K562 (cell line): ENCODE data around the gene YIF1A. TPM values are rescaled to one million over a fixed set of nuclear protein-coding genes. Genes with fewer than 3 reads are reported as not detected.

Experiments used
- ATF3 ChIP-seq, 2 experiments: fragments of 450-650 bp in 1 of 2; sonication (generic) in 1 of 2; formaldehyde crosslinking in 1 of 2; IDR thresholded peaks in 1 of 2; conservative IDR thresholded peaks in 1 of 2; 2 replicates each; pipeline versions ENCODE4 v1.6.1 to v1.8.1; 2016 to 2023; ENCODE audit warnings: mild to moderate bottlenecking in 2 of 2, moderate library complexity in 2 of 2, inconsistent platforms in 1 of 2, missing genetic modification reagents in 1 of 2
- BCLAF1 ChIP-seq, 2 experiments: fragments of 450-650 bp in 1 of 2; IDR thresholded peaks; 2 replicates each; pipeline ENCODE4 v1.6.1; 2011 to 2017; ENCODE audit warnings: low read depth in 2 of 2, antibody characterized with exemption in 1 of 2, borderline replicate concordance in 1 of 2, low read length in 1 of 2, mild to moderate bottlenecking in 1 of 2, mixed read lengths in 1 of 2; ENCODE audit not compliant: control insufficient read depth in 1 of 2
- CREM ChIP-seq: IDR thresholded peaks from 2 replicates; pipeline ENCODE4 v1.6.1; 2014; ENCODE audit warnings: antibody characterized with exemption, low read depth
- HNRNPK ChIP-seq: fragments of 200-400 bp; formaldehyde crosslinking; IDR thresholded peaks from one replicate; pipeline ENCODE4 v1.6.1; 2018; ENCODE audit warnings: mild to moderate bottlenecking, low read depth, low read length; ENCODE audit not compliant: poor library complexity, severe bottlenecking
- HOXB6 ChIP-seq: fragments of 250-450 bp; sonication (Bioruptor Pico); IDR thresholded peaks from 2 replicates; pipeline ENCODE4 v1.5.1; 2022; ENCODE audit warnings: mild to moderate bottlenecking, borderline replicate concordance
- KLF13 ChIP-seq: fragments of 450-650 bp; IDR thresholded peaks from 2 replicates; pipeline ENCODE4 v1.6.1; 2016; ENCODE audit warnings: missing genetic modification characterization, low read depth, mild to moderate bottlenecking, missing compliant biosample characterization, moderate library complexity, borderline replicate concordance
- KLF16 ChIP-seq: IDR thresholded peaks from 2 replicates; pipeline ENCODE4 v1.6.1; 2016; ENCODE audit warnings: antibody characterized with exemption
- NCOA6 ChIP-seq: fragments of 450-650 bp; IDR thresholded peaks from 2 replicates; pipeline ENCODE4 v1.6.1; 2017; ENCODE audit warnings: mild to moderate bottlenecking
- PKNOX1 ChIP-seq: fragments of 450-650 bp; IDR thresholded peaks from 2 replicates; pipeline ENCODE4 v1.6.1; 2016
- PML ChIP-seq: IDR thresholded peaks from 2 replicates; pipeline ENCODE4 v1.6.1; 2012; ENCODE audit warnings: low read length, inconsistent platforms
- RERE ChIP-seq: sonication (generic); formaldehyde crosslinking; IDR thresholded peaks from 2 replicates; pipeline ENCODE4 v1.8.0; 2023; ENCODE audit warnings: missing genetic modification reagents, mild to moderate bottlenecking, borderline replicate concordance
- SETDB1 ChIP-seq: IDR thresholded peaks from one replicate; pipeline ENCODE4 v1.6.1; 2012; ENCODE audit warnings: low read length, control low read depth, inconsistent platforms
- TAF15 ChIP-seq: fragments of 200-400 bp; formaldehyde crosslinking; IDR thresholded peaks from 2 replicates; pipeline ENCODE4 v1.6.1; 2017; ENCODE audit warnings: mild to moderate bottlenecking, low read depth, low read length, moderate library complexity
- TAL1 ChIP-seq: fragments of 450-650 bp; IDR thresholded peaks from 2 replicates; pipeline ENCODE4 v1.6.1; 2016; ENCODE audit warnings: mild to moderate bottlenecking
- ZBTB26 ChIP-seq: fragments of 450-650 bp; formaldehyde crosslinking; IDR thresholded peaks from 2 replicates; pipeline ENCODE4 v1.4.0; 2022; ENCODE audit warnings: missing genetic modification characterization
- polyA plus RNA-seq, 8 experiments: library from polyadenylated mRNA; depleted of rRNA in 4 of 8; stranded (reverse) in 5 of 8; unstranded in 3 of 8; fragments of >200 nt; fragmentation: Nextera tagmentation in 2 of 8; fragmentation: Illumina TruSeq in 1 of 8; extraction: Ambion mirVana in 2 of 8; extraction: Trizol in 1 of 8; gene quantifications; 2 replicates each; pipeline versions ENCODE4 v1.2.1 to v1.2.3, GENCODE V29; 2011 to 2014; ENCODE audit warnings: inconsistent platforms in 1 of 8, missing spikeins in 1 of 8
- total RNA-seq, 7 experiments: library from RNA; depleted of rRNA in 6 of 7; stranded (reverse); fragments of >200 nt in 6 of 7; fragmentation: Illumina TruSeq in 2 of 7; extraction: Trizol in 2 of 7; gene quantifications; 2 replicates each; pipeline versions ENCODE4 v1.2.1 to v1.2.3, GENCODE V29; 2011 to 2021; ENCODE audit warnings: low replicate concordance in 1 of 7

The YIF1A gene
- total and polyA plus RNA-seq, 9 of the 15 experiments (the other 6 are each of a cell fraction or from before 2014, with no cell fraction given), result 8.6 to 121 (median 77.2) TPM

GRCh38 chr11:66311965-66312548 lies 23.1 kb upstream of the YIF1A start (continued):
- TF ChIP-seq RERE, result no peak; the same call in 1 of the 2 replicates
- no peak for TF ChIP-seq BCLAF1 (IDR thresholded peaks at IDR 0.05; ENCODE audit: borderline replicate concordance in 1 of 2, control insufficient read depth in 1 of 2, low read depth in 2 of 2, low read length in 1 of 2)
- TF ChIP-seq KLF16, result no peak
- TF ChIP-seq SETDB1, result no peak
- TF ChIP-seq HOXB6, result no peak
- no peak for TF ChIP-seq NCOA6
- TF ChIP-seq ATF3 (IDR thresholded peaks at IDR 0.05), result no peak
- 0 out of 2 replicates have a peak, but pooled peaks have one; percentile 52 for TF ChIP-seq ATF3 (CRISPR knock-in tag; conservative IDR thresholded peaks at IDR 0.05)
- TF ChIP-seq PML, result no peak
- no peak for TF ChIP-seq HNRNPK
- TF ChIP-seq ZBTB26 (CRISPR knock-in tag), result no peak
- TF ChIP-seq TAL1, result no peak
- TF ChIP-seq KLF13 (tag), result peak; percentile 33; the same call in 1 of the 2 replicates
- TF ChIP-seq PKNOX1, result no peak; the same call in 1 of the 2 replicates
- no peak; the same call in 1 of the 2 replicates for TF ChIP-seq CREM
- no peak for TF ChIP-seq TAF15
